H1 (cell line): Measurements from ENCODE around the gene ELMO1. TPM values are rescaled to one million over a fixed set of nuclear protein-coding genes. Genes with fewer than 3 reads are reported as not detected.

Experiments used
- CTCF ChIA-PET: fragments of 300-600 bp; sonication (Branson Sonifier 250); formaldehyde crosslinking; loops from one replicate; lab custom pipeline; 2021; ENCODE audit not compliant: partially characterized antibody; lab: Charles Lee
- POLR2A ChIA-PET: fragments of 300-600 bp; sonication (Branson Sonifier 250); formaldehyde crosslinking; loops from one replicate; lab custom pipeline; 2021; ENCODE audit warnings: inconsistent platforms; ENCODE audit not compliant: partially characterized antibody; lab: Charles Lee
- DNase-seq, 2 experiments: peaks; one replicate each; pipeline versions ENCODE4 v3.0.0 to v3.0.0-alpha.2; 2010 to 2022; ENCODE audit warnings: low spot score in 2 of 2, low read depth in 1 of 2, mixed read lengths in 1 of 2
- FAIRE-seq: peaks from 2 replicates; lab custom pipeline; 2011; peaks lifted over from hg19 to GRCh38; lab: Jason Lieb, UNC
- H2AFZ ChIP-seq: 2 replicates; pipeline ENCODE4 v1.8.1; 2012; ENCODE audit warnings: low read length, inconsistent platforms
- H2AK5ac ChIP-seq: 2 replicates; pipeline ENCODE4 v1.6.1; 2013; ENCODE audit warnings: low read depth, low read length
- H2BK120ac ChIP-seq: replicated peaks from 2 replicates; pipeline ENCODE3; 2013; ENCODE audit warnings: low read depth, low read length, inconsistent platforms
- H2BK12ac ChIP-seq: 2 replicates; pipeline ENCODE4 v1.6.1; 2013; ENCODE audit warnings: low read depth, low read length
- H2BK15ac ChIP-seq: 2 replicates; pipeline ENCODE4 v1.6.1; 2013; ENCODE audit warnings: low read length
- H2BK20ac ChIP-seq: 2 replicates; pipeline ENCODE4 v1.6.1; 2013; ENCODE audit warnings: low read length
- H2BK5ac ChIP-seq: 2 replicates; pipeline ENCODE4 v1.6.1; 2013; ENCODE audit warnings: low read depth, low read length
- H3K14ac ChIP-seq: 2 replicates; pipeline ENCODE4 v1.6.1; 2013; ENCODE audit warnings: inconsistent platforms; ENCODE audit not compliant: insufficient read length
- H3K18ac ChIP-seq: 2 replicates; pipeline ENCODE4 v1.6.1; 2013; ENCODE audit warnings: low read length; ENCODE audit errors: extremely low read depth
- H3K23ac ChIP-seq: 2 replicates; pipeline ENCODE4 v1.6.1; 2013; ENCODE audit warnings: inconsistent platforms; ENCODE audit not compliant: insufficient read length
- H3K23me2 ChIP-seq: 2 replicates; pipeline ENCODE4 v1.6.1; 2013; ENCODE audit warnings: low read depth, low read length
- H3K27ac ChIP-seq: 2 replicates; pipeline ENCODE4 v1.6.1; 2011; ENCODE audit warnings: low read depth, low read length, inconsistent platforms
- H3K27me3 ChIP-seq, 4 experiments: replicated peaks in 1 of 4; 1 replicate in 1 of 4; 2 replicates in 3 of 4; pipeline versions ENCODE4 v1.6.1 to v1.8.1; 2011 to 2013; ENCODE audit warnings: low read length in 3 of 4, mild to moderate bottlenecking in 3 of 4, inconsistent platforms in 2 of 4, mixed read lengths in 2 of 4, moderate library complexity in 1 of 4; ENCODE audit not compliant: control insufficient read depth in 3 of 4, insufficient read depth in 3 of 4; ENCODE audit errors: extremely low read depth in 1 of 4
- H3K36me3 ChIP-seq, 4 experiments: 2 replicates each; pipeline versions ENCODE4 v1.6.1 to v1.8.1; 2011 to 2013; ENCODE audit warnings: mild to moderate bottlenecking in 4 of 4, low read length in 3 of 4, moderate library complexity in 2 of 4, control low read depth in 1 of 4, inconsistent platforms in 1 of 4; ENCODE audit not compliant: insufficient read depth in 4 of 4, control insufficient read depth in 2 of 4
- H3K4ac ChIP-seq: replicated peaks from 2 replicates; pipeline ENCODE3; 2013; ENCODE audit warnings: low read length, low read depth, mixed read lengths, inconsistent platforms; ENCODE audit not compliant: insufficient read length
- H3K4me1 ChIP-seq, 4 experiments: replicated peaks in 1 of 4; 1 replicate in 1 of 4; 2 replicates in 3 of 4; pipeline versions ENCODE4 v1.6.1 to v1.8.1; 2011 to 2013; ENCODE audit warnings: low read length in 3 of 4, inconsistent platforms in 2 of 4, mixed read lengths in 1 of 4; ENCODE audit not compliant: insufficient read depth in 4 of 4, control insufficient read depth in 3 of 4
- H3K4me2 ChIP-seq, 2 experiments: 2 replicates each; pipeline versions ENCODE4 v1.6.1 to v1.8.1; 2011 to 2013; ENCODE audit warnings: low read depth in 2 of 2, low read length in 2 of 2, control low read depth in 1 of 2, inconsistent platforms in 1 of 2, mild to moderate bottlenecking in 1 of 2; ENCODE audit not compliant: insufficient read depth in 1 of 2
- H3K4me3 ChIP-seq, 4 experiments: fragments of 200-600, 300-600 bp in 1 of 4; sonication (generic), shearing (Covaris generic), sonication (Bioruptor Twin) in 1 of 4; 2 replicates each; pipeline versions ENCODE4 v1.5.1 to v1.8.1; 2011 to 2016; ENCODE audit warnings: low read length in 4 of 4, low read depth in 3 of 4, control low read depth in 2 of 4, inconsistent platforms in 2 of 4, mild to moderate bottlenecking in 2 of 4, mixed read lengths in 1 of 4, moderate library complexity in 1 of 4; ENCODE audit not compliant: insufficient read depth in 2 of 4; ENCODE audit errors: extremely low read depth in 1 of 4
- H3K56ac ChIP-seq: replicated peaks from 2 replicates; pipeline ENCODE3; 2013; ENCODE audit warnings: low read depth, mild to moderate bottlenecking, mixed read lengths, low read length, inconsistent platforms; ENCODE audit not compliant: insufficient read length
- H3K79me1 ChIP-seq: 2 replicates; pipeline ENCODE4 v1.6.1; 2013; ENCODE audit warnings: low read depth, low read length, control low read depth
- H3K79me2 ChIP-seq, 2 experiments: 2 replicates each; pipeline versions ENCODE4 v1.6.1 to v1.8.1; 2012 to 2013; ENCODE audit warnings: low read length in 2 of 2, mild to moderate bottlenecking in 2 of 2, inconsistent platforms in 1 of 2; ENCODE audit not compliant: insufficient read depth in 2 of 2, control insufficient read depth in 1 of 2
- H3K9ac ChIP-seq, 4 experiments: replicated peaks in 1 of 4; 1 replicate in 1 of 4; 2 replicates in 3 of 4; pipeline versions ENCODE4 v1.6.1 to v1.8.1; 2011 to 2013; ENCODE audit warnings: low read depth in 3 of 4, low read length in 3 of 4, control low read depth in 2 of 4, mild to moderate bottlenecking in 2 of 4, moderate library complexity in 2 of 4, inconsistent platforms in 1 of 4; ENCODE audit errors: extremely low read depth in 1 of 4
- H3K9me3 ChIP-seq, 2 experiments: 2 replicates each; pipeline versions ENCODE4 v1.6.1 to v1.8.1; 2012 to 2013; ENCODE audit warnings: mild to moderate bottlenecking in 2 of 2, moderate library complexity in 2 of 2, control low read depth in 1 of 2, inconsistent platforms in 1 of 2, low read depth in 1 of 2, low read length in 1 of 2, mixed read lengths in 1 of 2; ENCODE audit not compliant: insufficient read depth in 2 of 2
- H4K20me1 ChIP-seq, 2 experiments: replicated peaks in 1 of 2; 2 replicates each; pipeline versions ENCODE3 to v1.8.1; 2011 to 2013; ENCODE audit warnings: inconsistent platforms in 2 of 2, low read length in 2 of 2, mild to moderate bottlenecking in 1 of 2; ENCODE audit not compliant: insufficient read depth in 2 of 2, control insufficient read depth in 1 of 2
- H4K5ac ChIP-seq: 2 replicates; pipeline ENCODE4 v1.6.1; 2013; ENCODE audit warnings: low read length, low read depth, mixed read lengths, inconsistent platforms; ENCODE audit not compliant: insufficient read length
- H4K8ac ChIP-seq: 2 replicates; pipeline ENCODE4 v1.8.0; 2013; ENCODE audit warnings: mild to moderate bottlenecking, moderate library complexity, low read length, inconsistent platforms; ENCODE audit not compliant: insufficient read depth; ENCODE audit errors: extremely low read depth
- H4K91ac ChIP-seq: replicated peaks from 2 replicates; pipeline ENCODE3; 2013; ENCODE audit warnings: low read length, mixed read lengths, inconsistent platforms; ENCODE audit not compliant: insufficient read length
- CBX5 ChIP-seq: fragments of 300-800, 300-1000 bp; sonication (generic); IDR thresholded peaks from 2 replicates; pipeline ENCODE4 v1.7.1; 2016; ENCODE audit warnings: antibody characterized with exemption, low read length, low read depth
- CEBPB ChIP-seq: IDR thresholded peaks from 2 replicates; pipeline ENCODE4 v1.6.1; 2012; ENCODE audit warnings: low read depth, low read length
- JUN ChIP-seq: IDR thresholded peaks from 2 replicates; pipeline ENCODE4 v1.6.1; 2011; ENCODE audit warnings: low read depth, mild to moderate bottlenecking, improper control_type of control experiment, low read length
- POU5F1 ChIP-seq: IDR thresholded peaks from 2 replicates; pipeline ENCODE4 v1.6.1; 2011; ENCODE audit warnings: low read depth, mild to moderate bottlenecking, low read length, moderate library complexity
- SIX5 ChIP-seq: IDR thresholded peaks from 2 replicates; pipeline ENCODE4 v1.6.1; 2011; ENCODE audit warnings: mild to moderate bottlenecking, low read depth, low read length
- TEAD4 ChIP-seq: IDR thresholded peaks from 2 replicates; pipeline ENCODE4 v1.6.1; 2012; ENCODE audit warnings: low read depth, low read length, inconsistent platforms, mixed read lengths
- WGBS, 2 experiments: shearing (Covaris generic) in 1 of 2; methylation state at CpG; one replicate each; pipeline versions ENCODE4 v1.1.6 to v1.1.7; 2013 to 2015; ENCODE audit warnings: low lambda C conversion rate in 2 of 2, mixed read lengths in 2 of 2, inconsistent platforms in 1 of 2, low coverage in 1 of 2, missing lambda C conversion rate in 1 of 2; ENCODE audit not compliant: insufficient replicate concordance in 2 of 2, insufficient coverage in 1 of 2, insufficient read length in 1 of 2; ENCODE audit errors: extremely low coverage in 1 of 2, missing lambda C conversion rate in 1 of 2; 5-methylcytosine and 5-hydroxymethylcytosine counted together
- polyA plus RNA-seq, 7 experiments: library from polyadenylated mRNA; depleted of rRNA in 3 of 7; stranded (reverse) in 5 of 7; unstranded in 2 of 7; fragments of >200 nt in 5 of 7; fragments of 200-250 nt in 2 of 7; gene quantifications; 1 replicate in 5 of 7; 2 replicates in 1 of 7; 4 replicates in 1 of 7; pipeline versions ENCODE4 v1.2.1 to v1.2.3, GENCODE V29; 2011 to 2013; ENCODE audit warnings: missing spikeins in 2 of 7, mixed read lengths in 2 of 7
- total RNA-seq: library from RNA; stranded (reverse); fragmentation: NEBNext Ultra II Directional; extraction: Animal tissue kit (Norgen Biotek cat#: 25700); gene quantifications from 2 replicates; pipeline ENCODE4 v1.2.1, GENCODE V29; 2021

The ELMO1 gene
- total and polyA plus RNA-seq, 2 of the 8 experiments (the other 6 are each of a cell fraction or from before 2014, with no cell fraction given) = 18.4 to 21.0 TPM

GRCh38 chr7:37411444-37412034, 37.1 kb downstream of the ELMO1 start:
- no peak overlapping the region for H3K18ac ChIP-seq
- H2BK20ac ChIP-seq = no peak overlapping the region
- H2AFZ ChIP-seq = no peak overlapping the region
- CTCF ChIA-PET = interaction anchor here (1.1 kb wide), 1 partner anchor 104 kb away, joined by 3 read pairs; no protein-coding TSS in a partner anchor
- H3K27ac ChIP-seq = no peak overlapping the region
- FAIRE-seq = no peak
- TF ChIP-seq SIX5 = no peak
- TF ChIP-seq JUN = no peak
- TF ChIP-seq TEAD4 = no peak
- TF ChIP-seq CBX5 = no peak
- no peak for TF ChIP-seq POU5F1
- no peak for TF ChIP-seq CEBPB
- TF ChIP-seq, all 59 proteins: peak for 0
- H3K4me3 ChIP-seq = no peak overlapping the region
- no peak overlapping the region for H3K4me2 ChIP-seq
- H3K36me3 ChIP-seq = no peaks in the 10 kb centered on the region
- no peak overlapping the region for H2BK15ac ChIP-seq
- no peak overlapping the region for H4K91ac ChIP-seq
- peaks cover 0 to 2% (median 0%) of the 10 kb centered on the region in 4 experiments; a peak in 2 of 7 replicates for H3K4me1 ChIP-seq
- no peak overlapping the region for H2BK12ac ChIP-seq
- H2AK5ac ChIP-seq = no peak overlapping the region
- no peak overlapping the region for H3K4ac ChIP-seq
- H3K27me3 ChIP-seq = no peaks in the 10 kb centered on the region
- no peak overlapping the region for H4K8ac ChIP-seq
- no peak overlapping the region for H2BK5ac ChIP-seq
- no peak overlapping the region for H3K56ac ChIP-seq
- 90% methylated on average over 4 of the region's 4 CpGs; no CpG with 5 or more reads in 1 of the 2 experiments for WGBS, 2 experiments
- no peaks in the 10 kb centered on the region for H3K79me2 ChIP-seq
- no peaks in the 10 kb centered on the region for H4K20me1 ChIP-seq
- no peak overlapping the region for H3K23ac ChIP-seq
- H4K5ac ChIP-seq = no peak overlapping the region
- no peaks in the 10 kb centered on the region for H3K79me1 ChIP-seq
- no peak overlapping the region for H3K14ac ChIP-seq
- H3K9me3 ChIP-seq = no peaks in the 10 kb centered on the region
- H3K23me2 ChIP-seq = no peaks in the 10 kb centered on the region
- POLR2A ChIA-PET = no interaction called here
- no peak overlapping the region for H2BK120ac ChIP-seq
- no peak overlapping the region for H3K9ac ChIP-seq
- DNase-seq = no peak
